SU-DHL-6 (cell line): ENCODE measurements around the gene DIAPH1.
"Not testable (repeated sequence)": the region's sequence is repeated elsewhere in the genome, so short reads cannot be mapped to it uniquely, and the experiment has no call there.

Experiments
- H2AFZ ChIP-seq: fragments of 200-600 bp; sonication (generic); 2 replicates; pipeline ENCODE4 v1.6.1; 2014; ENCODE audit warnings: low read depth, mild to moderate bottlenecking, moderate library complexity, mixed read lengths, antibody characterized with exemption, low read length; ENCODE audit not compliant: severe bottlenecking
- H3F3A ChIP-seq: fragments of 200-600 bp; shearing (Covaris generic); 2 replicates; pipeline ENCODE4 v1.6.0; 2016; ENCODE audit warnings: antibody characterized with exemption, mild to moderate bottlenecking; ENCODE audit not compliant: insufficient read depth
- H3K27ac ChIP-seq: fragments of 200-600 bp; sonication (generic); 2 replicates; pipeline ENCODE4 v1.5.1; 2016; ENCODE audit warnings: low read depth, mild to moderate bottlenecking, low read length, moderate library complexity, mixed read lengths
- H3K27me3 ChIP-seq: fragments of 200-600 bp; sonication (generic), shearing (Covaris generic); 2 replicates; pipeline ENCODE4 v1.6.0; 2014; ENCODE audit warnings: mild to moderate bottlenecking, low read length
- H3K36me3 ChIP-seq: fragments of 200-600 bp; sonication (generic); 2 replicates; pipeline ENCODE4 v1.6.1; 2014; ENCODE audit warnings: mild to moderate bottlenecking, low read length, mixed read lengths
- H3K4me2 ChIP-seq: fragments of 300-600, 200-600 bp; shearing (Covaris generic), sonication (generic); 2 replicates; pipeline ENCODE4 v1.6.0; 2014; ENCODE audit warnings: low read length, low read depth, mild to moderate bottlenecking; ENCODE audit not compliant: poor library complexity, severe bottlenecking
- H3K4me3 ChIP-seq: fragments of 200-600 bp; sonication (generic); 2 replicates; pipeline ENCODE4 v1.5.1; 2014; ENCODE audit warnings: antibody characterized with exemption, low read length, mild to moderate bottlenecking, mixed read lengths; ENCODE audit not compliant: insufficient read depth, poor library complexity, severe bottlenecking
- H3K79me2 ChIP-seq: fragments of 200-600 bp; sonication (generic); 2 replicates; pipeline ENCODE4 v1.6.1; 2014; ENCODE audit warnings: mild to moderate bottlenecking, low read length, moderate library complexity; ENCODE audit not compliant: insufficient read depth
- H3K9ac ChIP-seq: fragments of 200-600 bp; sonication (generic); 2 replicates; pipeline ENCODE4 v1.7.0; 2014; ENCODE audit warnings: mild to moderate bottlenecking, low read length
- H3K9me2 ChIP-seq: fragments of 200-600 bp; sonication (generic); replicated peaks from 2 replicates; pipeline ENCODE4 v1.6.1; 2014; ENCODE audit warnings: low read length; ENCODE audit not compliant: insufficient read depth
- H3K9me3 ChIP-seq: fragments of 200-600 bp; sonication (generic); 2 replicates; pipeline ENCODE4 v1.6.1; 2014; ENCODE audit warnings: low read length, mixed read lengths; ENCODE audit not compliant: insufficient read depth
- H4K20me1 ChIP-seq: fragments of 200-600 bp; sonication (generic); 2 replicates; pipeline ENCODE4 v1.6.1; 2014; ENCODE audit warnings: low read depth, mild to moderate bottlenecking, antibody characterized with exemption, low read length, moderate library complexity, mixed read lengths
- EZH2phosphoT487 ChIP-seq: fragments of 200-600 bp; sonication (generic), shearing (Covaris generic); conservative IDR thresholded peaks from 2 replicates; pipeline ENCODE4 v1.6.1; 2018; ENCODE audit warnings: mild to moderate bottlenecking, antibody characterized with exemption, low read length, moderate library complexity, mixed read lengths
- TF ChIP-seq, protein P1 (sequence below): fragments of 200-600 bp; sonication (generic); IDR thresholded peaks from one replicate; pipeline ENCODE4 v1.5.1; 2017; ENCODE audit warnings: antibody characterized with exemption, mild to moderate bottlenecking, low read length, moderate library complexity; ENCODE audit not compliant: insufficient read depth, poor library complexity, severe bottlenecking

Gene DIAPH1

DNA sequence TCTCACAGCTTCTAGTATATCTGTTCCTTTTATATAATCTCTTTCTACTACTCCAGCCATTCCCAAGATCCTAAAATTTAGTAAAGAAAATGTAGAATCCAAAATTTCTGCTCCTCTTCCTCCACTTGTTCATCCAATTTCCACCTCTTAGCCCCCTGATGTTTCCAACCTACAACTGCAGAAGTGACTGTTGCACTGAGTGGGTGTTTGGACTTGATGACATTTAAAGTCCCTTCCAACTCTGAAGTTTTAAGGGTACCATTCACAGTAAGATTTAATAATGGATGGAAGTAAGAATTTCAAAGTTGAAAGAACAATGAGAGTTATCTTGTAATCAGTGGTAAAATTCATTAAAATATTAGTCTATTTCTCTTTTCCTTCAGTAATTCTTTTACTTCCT lies 5.5 kb downstream of the DIAPH1 start:
- Histone ChIP-seq H2AFZ (no peak overlapping the region), H4K20me1 (peaks cover 24% of the 10 kb centered on the region), H3K27ac (no peak overlapping the region), H3K9me2 (no peaks in the 10 kb centered on the region), H3K79me2 (peaks cover 91% of the 10 kb centered on the region), H3K36me3 (peaks cover 12% of the 10 kb centered on the region), H3K4me3 (no peak overlapping the region), H3F3A (0 out of 2 replicates have a peak, but pooled peaks cover 15% of the 10 kb centered on the region), H3K27me3 (no peaks in the 10 kb centered on the region), H3K9me3 (no peaks in the 10 kb centered on the region), H3K4me2 (peak overlapping the region; percentile 6), H3K9ac (no peak overlapping the region)
- TF ChIP-seq EZH2phosphoT487 = no peak
- TF ChIP-seq, protein P1, sequence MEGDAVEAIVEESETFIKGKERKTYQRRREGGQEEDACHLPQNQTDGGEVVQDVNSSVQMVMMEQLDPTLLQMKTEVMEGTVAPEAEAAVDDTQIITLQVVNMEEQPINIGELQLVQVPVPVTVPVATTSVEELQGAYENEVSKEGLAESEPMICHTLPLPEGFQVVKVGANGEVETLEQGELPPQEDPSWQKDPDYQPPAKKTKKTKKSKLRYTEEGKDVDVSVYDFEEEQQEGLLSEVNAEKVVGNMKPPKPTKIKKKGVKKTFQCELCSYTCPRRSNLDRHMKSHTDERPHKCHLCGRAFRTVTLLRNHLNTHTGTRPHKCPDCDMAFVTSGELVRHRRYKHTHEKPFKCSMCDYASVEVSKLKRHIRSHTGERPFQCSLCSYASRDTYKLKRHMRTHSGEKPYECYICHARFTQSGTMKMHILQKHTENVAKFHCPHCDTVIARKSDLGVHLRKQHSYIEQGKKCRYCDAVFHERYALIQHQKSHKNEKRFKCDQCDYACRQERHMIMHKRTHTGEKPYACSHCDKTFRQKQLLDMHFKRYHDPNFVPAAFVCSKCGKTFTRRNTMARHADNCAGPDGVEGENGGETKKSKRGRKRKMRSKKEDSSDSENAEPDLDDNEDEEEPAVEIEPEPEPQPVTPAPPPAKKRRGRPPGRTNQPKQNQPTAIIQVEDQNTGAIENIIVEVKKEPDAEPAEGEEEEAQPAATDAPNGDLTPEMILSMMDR = no peak

DNA sequence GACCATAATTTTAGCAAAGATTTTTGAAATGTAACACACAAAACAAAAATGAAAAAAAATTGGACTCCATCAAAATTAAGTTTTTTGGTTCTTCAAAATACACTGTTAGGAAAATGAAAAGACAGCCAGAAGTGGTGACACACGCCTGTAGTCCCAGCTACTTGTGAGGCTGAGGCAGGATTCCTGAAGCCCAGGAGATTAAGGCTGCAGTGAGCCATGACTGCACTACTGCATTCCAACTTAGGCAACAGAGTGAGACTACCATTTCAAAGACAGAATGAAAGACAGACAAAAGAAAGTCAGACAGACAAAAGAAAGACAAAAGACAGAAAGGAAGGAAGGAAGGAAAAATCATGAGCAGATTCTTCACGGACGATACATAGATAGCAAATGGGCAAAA lies 7.5 kb downstream of the DIAPH1 start:
- Histone ChIP-seq H4K20me1 (peaks cover 10% of the 10 kb centered on the region), H3K9me3 (no peaks in the 10 kb centered on the region), H3K9ac (no peak overlapping the region), H3K9me2 (no peaks in the 10 kb centered on the region), H3K79me2 (peaks cover 89% of the 10 kb centered on the region), H3K27me3 (no peaks in the 10 kb centered on the region), H3K27ac (no peak overlapping the region), H3K4me2 (no peak overlapping the region), H3F3A (peaks cover 11% of the 10 kb centered on the region), H3K36me3 (peaks cover 8% of the 10 kb centered on the region; the same call in 1 of the 2 replicates), H3K4me3 (no peak overlapping the region), H2AFZ (no peak overlapping the region)
- TF ChIP-seq, protein P1 = no peak
- TF ChIP-seq EZH2phosphoT487 = no peak

- H3K9me2 ChIP-seq, H3K27me3 ChIP-seq, H3K4me2 ChIP-seq, H2AFZ ChIP-seq, H3K36me3 ChIP-seq, H3K9me3 ChIP-seq, H3K27ac ChIP-seq, H3K4me3 ChIP-seq, H3K9ac ChIP-seq: not testable (repeated sequence)
- Histone ChIP-seq H4K20me1 (peaks cover 16% of the 10 kb centered on the region), H3F3A (peaks cover 22% of the 10 kb centered on the region), H3K79me2 (peaks cover 94% of the 10 kb centered on the region)
Observed at GRCh38 chr5:141609921-141610320, 8.9 kb downstream of the DIAPH1 start.

- Histone ChIP-seq H3F3A (peaks cover 18% of the 10 kb centered on the region), H3K9me2 (no peaks in the 10 kb centered on the region), H4K20me1 (peaks cover 24% of the 10 kb centered on the region), H3K4me2 (no peak overlapping the region), H3K27me3 (no peaks in the 10 kb centered on the region), H3K9ac (no peak overlapping the region), H3K27ac (no peak overlapping the region), H3K4me3 (no peak overlapping the region), H3K79me2 (peaks cover 94% of the 10 kb centered on the region), H3K36me3 (peaks cover 4% of the 10 kb centered on the region; the same call in 1 of the 2 replicates), H2AFZ (no peak overlapping the region), H3K9me3 (no peaks in the 10 kb centered on the region)
- no peak for TF ChIP-seq EZH2phosphoT487
- TF ChIP-seq, protein P1 = no peak
Observed at GRCh38 chr5:141609044-141609443, 9.8 kb downstream of the DIAPH1 start.
